ENCODE data around the gene TM9SF4.

GRCh38 chr20:32141465-32141980, 32.0 kb downstream of the TM9SF4 start:
- TF ChIP-seq CTCF (IDR thresholded peaks at IDR 0.05 in 4 of 5, conservative IDR thresholded peaks at IDR 0.05 in 1 of 5) (no peak), POLR2A (IDR thresholded peaks at IDR 0.05) (no peak)
